T-helper 1 cell (primary cell): Measurements from ENCODE around the gene CCDC171.
A peak's percentile ranks its signal among the peaks of the same experiment; 100 is the strongest.
"Not testable (repeated sequence)": the region's sequence is repeated elsewhere in the genome, so short reads cannot be mapped to it uniquely, and the experiment has no call there.

Experiments used
- DNase-seq, 5 donors: peaks; one replicate each; pipeline ENCODE4 v3.0.0-alpha.2; 2012 to 2020

Gene CCDC171

DNA sequence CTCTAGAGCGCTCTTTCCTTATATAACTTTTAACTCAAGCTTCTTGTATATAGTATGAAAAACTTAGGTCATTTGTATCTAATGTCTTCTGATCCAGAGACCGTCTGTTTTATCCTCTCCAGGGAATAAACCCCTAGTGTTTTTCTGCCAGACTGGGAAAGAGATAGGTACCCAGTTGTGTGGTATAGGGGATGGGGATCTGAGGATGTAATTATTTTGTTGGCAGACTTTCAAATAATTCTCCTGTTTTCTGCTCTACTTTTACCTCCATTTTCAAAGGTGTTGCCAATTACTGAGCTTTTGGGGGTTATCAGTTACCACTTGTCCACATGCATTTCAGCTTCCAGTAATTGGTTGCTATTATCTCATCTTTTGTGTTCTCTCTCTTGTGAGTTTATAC is 17.9 kb downstream of the CCDC171 start:
- no peak for DNase-seq

DNA sequence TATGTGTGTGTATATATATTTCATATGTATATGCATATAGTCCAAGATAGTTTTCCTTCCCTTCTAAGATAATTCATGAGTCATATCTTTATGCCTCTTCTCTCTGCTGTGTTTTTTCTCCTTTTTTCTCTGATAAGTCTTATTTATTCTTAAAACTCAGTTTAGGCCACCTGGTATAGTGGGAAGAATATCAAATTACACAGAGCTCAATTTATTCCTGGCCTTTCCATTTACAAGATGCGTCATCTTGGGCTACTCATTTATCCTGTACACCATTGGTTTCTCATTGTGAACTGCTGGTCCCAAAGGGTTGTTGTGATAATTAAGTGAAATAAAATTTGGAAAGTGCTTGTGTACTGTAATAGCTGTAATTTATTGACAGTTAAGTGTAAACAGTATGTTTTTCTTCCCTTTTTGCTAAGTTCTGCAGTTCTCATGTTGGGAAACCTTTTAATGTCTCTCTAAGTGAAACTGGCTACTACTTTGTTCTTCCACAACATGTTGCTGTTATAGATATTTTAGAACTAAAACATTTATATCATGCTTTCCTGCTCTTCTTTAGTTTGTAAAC is 19.4 kb downstream of the CCDC171 start:
- DNase-seq: no peak

DNA sequence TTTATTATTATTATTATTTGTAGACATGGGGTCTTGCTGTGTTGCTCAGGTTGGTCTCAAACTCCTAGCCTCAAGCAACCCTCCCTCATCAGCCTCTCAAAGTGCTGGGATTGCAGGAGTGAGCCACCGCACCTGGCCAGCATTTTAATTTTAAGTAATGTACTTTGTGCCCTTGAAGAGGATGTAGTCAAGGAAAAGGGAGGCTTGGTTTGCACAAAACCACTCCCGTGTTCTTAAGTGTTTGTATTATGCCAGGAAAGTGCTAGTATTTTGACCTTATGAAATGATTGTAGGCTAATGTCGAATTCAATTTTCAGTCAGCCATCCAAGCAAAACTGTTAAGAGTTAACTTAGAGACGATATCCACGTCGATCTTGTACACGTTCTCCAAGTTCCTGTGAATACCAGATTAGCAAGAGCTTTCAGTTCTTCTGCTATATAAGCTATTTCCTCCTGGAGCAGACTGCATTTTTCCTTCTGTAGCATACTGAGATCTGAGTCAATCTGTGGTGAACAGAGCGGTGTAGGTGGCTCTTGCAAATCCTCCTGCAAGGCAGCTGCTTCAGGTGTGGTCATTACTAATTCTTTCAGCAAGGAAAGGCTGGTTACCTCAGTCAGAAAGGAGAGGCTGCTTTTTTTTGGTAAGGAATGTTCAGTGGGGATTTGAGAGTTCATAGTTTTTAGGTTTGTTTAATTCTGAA is 23.7 kb downstream of the CCDC171 start:
- no peak for DNase-seq

DNA sequence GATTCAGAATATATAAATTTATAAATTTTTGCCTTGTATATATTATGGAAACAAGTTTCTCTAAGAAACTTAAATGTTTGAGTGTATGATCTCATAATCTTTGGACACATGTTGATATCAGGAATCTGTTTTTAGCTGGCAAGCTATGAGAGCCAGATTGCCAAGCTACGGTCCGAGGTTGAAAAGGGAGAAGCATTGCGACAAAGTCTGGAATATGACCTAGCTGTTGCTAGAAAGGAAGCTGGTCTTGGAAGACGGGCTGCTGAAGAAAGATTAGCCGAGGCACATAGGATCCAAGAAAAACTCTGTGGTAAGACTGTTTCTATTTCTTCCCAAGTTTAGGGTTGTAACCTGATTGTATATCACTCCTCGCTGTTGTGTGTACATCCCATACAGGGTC is 25.9 kb downstream of the CCDC171 start:
- DNase-seq: no peak

DNA sequence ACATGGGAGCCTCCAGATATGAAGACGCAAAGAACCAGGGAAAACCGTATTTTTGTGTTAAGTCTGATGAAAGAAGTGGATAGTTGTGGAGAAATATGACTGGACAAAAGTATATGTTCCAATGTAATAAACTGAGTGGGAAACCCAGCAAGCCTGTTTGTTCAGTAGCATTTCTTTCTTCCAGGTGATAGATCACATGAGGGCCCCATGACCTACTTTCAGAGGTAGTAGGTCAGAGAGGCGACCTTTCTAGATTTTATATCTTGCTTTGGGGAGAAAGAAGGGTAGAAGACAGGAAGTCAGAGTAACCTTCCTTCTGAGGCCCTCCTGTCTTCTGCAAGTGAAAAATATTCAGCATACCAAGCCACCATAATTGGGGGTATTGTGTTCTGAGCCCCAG is 31.5 kb downstream of the CCDC171 start:
- no peak for DNase-seq

DNA sequence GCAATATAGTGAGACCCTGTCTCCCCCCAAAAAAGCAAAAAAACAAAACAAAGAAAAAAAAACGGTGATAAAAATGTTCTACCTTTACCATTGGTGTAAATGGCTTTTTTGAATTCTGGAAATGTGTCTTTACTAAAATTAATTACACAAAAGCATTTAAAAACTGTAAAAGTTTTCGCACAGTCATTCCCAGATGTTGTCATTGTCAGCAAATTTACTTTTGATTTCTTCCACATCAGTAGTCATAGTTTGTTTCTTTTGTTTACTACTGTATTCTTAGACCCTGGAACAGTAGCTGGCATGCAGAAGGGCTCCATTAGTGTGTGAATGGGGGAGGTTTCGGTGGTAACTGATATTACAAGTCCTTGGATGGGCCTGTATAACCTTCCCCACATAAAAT is 39.5 kb downstream of the CCDC171 start:
- no peak for DNase-seq

DNA sequence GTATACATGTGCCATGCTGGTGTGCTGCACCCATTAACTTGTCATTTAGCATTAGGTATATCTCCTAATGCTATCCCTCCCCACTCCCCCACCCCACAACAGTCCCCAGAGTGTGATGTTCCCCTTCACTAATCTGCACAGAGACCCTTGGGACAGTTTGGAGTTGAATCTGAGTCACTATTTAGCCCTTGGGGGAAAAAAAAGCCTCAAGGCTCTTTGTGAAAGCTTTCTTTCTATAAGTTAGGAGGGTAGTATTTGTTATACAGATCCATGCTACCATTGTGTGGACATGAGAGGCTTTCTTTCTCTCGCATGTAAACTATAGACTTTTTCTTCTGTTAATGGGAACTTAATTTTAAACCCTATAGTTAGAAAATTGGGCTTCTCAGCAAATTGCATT is 40.1 kb downstream of the CCDC171 start:
- DNase-seq: not testable (repeated sequence)

DNA sequence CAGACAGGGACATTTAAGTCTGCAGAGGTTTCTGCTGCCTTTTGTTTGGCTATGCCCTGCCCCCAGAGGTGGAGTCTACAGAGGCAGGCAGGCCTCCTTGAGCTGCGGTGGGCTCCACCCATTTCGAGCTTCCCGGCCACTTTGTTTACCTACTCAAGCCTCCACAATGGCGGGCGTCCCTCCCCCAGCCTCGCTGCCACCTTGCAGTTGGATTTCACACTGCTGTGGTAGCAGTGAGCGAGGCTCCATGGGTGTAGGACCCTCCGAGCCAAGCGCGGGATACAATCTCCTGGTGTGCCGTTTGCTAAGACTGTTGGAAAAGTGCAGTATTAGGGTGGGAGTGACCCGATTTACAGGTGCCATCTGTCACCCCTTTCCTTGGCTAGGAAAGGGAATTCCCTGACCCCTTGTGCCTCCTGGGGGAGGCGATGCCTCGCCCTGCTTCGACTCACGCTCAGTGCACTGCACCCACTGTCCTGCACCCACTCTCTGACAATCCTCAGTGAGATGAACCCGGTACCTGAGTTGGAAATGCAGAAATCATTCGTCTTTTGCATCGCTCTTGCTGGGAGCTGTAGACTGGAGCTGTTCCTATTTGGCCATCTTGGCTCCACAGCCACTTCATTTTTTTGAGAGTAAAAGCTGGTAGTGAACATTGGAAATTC is 48.0 kb downstream of the CCDC171 start:
- not testable (repeated sequence) for DNase-seq

DNA sequence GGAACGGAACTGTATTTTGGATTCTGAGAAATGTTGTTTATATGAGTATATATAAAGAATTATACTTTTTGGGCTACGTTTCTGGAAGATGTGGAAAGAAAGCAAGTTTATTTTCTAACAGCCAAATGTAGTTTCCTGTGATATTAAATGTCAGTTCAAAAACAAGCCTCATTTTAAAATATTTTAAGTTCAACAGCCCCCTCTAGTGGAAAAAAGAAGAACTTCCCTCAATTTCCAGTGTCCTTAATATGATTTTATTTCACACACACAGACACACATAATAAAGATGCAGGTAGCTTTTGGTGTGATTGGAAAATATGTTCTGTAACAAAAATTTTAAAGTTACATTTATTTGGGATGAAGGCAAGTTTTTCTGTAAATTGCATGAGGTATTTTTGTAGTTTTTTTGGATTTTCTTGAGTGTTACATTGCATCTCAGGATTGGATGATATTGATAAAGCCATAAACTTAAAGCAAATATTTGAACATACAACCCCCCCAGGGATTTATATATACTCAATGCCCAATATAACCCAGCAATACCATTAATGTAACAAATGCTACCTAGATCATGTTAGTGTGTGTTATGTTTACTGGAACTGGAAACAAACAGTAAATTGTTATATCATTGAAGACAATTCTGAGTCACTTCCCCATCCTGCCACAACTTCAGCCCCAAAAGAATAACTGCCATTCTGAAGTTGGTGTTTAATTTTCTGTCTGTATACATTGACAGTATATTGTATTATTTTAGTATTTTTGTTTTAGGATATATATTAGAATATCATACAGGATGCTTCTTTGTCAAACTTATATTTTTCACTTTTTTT is 54.0 kb downstream of the CCDC171 start:
- DNase-seq: peak in 2 of 5 donors; percentile 5 to 57

DNA sequence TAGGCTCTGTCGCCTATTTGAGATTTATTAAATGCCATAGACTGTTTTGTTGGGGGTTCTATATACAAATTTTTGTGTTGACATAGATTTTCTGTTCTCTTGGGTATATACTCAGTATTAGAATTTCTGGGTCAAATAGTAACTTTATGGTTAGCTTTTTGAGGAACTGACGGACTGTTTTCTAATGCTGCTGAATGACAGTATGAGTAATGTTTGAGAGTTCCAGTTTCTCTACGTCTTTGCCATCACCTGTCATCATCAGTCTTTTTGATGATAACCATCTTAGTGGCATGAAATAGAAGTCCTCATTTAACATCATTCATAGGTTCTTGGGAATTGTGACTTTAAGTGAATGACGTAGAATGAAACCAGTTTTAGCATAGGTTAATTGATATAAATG is 60.1 kb downstream of the CCDC171 start:
- no peak for DNase-seq

DNA sequence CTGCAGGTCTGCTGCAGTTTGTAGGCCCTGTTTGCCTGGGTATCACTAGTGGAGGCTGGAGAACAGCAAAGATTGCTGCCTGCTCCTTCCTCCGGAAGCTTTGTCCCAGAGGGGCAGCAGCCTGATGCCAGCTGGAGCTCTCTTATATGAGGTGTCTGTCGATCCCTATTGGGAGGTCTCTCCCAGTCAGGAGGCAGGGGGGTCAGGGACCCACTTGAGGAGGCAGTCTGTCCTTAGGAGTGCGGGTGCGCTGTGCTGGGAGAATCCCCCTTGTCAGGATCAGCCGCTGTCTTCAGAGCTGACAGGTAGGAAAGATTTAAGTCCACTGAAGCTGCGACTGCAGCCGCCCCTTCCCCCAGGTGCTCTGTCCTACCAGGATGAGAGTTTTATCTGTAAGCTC is 64.9 kb downstream of the CCDC171 start:
- no peak for DNase-seq

DNA sequence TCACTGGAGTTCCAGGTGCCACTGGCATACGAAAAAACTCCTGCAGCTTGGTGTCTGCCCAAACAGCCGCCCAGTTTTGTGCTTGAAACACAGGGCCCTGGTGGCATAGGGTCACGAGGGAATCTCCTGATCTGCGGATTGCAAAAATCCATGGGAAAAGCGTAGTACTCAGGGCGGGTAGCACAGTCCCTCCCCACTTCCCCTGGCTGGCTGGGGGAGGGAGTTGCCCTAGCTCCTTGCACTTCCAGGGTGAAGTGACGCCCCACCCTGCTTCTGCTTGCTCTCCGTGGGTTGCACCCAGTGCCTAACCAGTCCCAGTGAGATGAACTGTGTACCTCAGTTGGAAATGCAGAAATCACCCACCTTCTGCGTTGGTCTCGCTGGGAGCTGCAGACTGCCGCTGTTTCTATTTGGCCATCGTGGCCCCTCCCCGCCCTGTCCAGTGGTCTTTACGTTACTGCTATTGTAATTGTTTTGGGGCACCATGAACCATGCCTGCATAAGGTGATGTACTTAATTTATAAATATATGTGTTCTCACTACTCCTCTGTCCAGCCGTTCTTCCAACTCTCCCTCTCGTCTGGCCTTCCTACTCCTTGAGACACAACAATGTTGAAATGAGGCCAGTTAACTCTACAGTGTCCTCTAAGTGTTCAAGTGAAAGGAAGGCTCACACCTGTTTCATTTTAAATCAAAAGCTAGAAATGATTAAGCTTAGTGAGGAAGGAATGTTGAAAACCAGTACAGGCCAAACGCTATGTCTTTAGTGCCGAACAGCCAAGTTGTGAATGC is 65.9 kb downstream of the CCDC171 start:
- no peak for DNase-seq

DNA sequence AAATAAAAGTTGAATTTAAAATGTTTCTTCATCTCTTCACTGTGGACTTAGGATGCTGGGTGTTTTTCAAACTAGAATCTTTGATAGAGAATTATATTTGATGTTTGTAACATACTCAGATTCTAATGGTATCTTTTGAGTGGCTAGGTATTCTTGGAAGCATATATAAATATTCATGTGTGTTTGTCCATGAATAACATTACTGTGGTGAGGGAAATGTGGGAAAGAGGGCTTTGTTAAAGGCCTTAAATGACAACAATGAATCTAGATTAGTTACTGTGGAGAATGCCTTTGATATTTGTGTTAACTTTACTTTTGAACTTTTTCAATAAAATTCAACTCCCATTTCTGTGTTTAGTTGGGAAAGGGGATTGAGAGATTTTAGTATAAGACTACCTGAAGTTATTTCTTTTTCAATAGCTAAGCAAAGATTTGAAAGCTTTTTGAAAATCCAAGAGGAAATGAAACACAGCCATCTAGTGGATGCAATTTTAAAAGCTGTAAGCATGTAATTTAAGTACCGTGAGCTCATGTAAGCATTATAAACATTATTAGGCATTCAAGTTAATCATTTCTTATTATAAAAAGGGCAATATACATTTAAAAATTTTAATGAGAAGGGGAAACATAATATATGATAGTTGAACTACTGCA is 69.6 kb downstream of the CCDC171 start:
- no peak for DNase-seq

DNA sequence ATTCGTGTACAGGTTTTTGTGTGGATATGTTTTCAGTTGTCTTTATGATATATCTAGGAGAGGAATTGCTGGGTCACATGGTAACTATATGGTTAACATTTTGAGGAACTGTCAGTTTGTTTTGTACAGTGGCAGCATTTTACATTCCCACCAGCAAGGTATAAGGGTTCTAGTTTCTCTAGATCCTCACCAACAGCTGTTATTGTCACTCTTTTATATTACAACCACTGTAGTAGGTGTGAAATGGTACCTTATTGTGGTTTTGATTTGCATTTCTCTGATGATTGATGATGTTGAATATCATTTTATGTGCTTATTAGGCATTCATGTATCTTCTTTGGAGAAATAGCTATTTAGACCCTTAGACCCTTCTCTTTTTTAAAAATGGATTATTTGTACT is 82.9 kb downstream of the CCDC171 start:
- no peak for DNase-seq

DNA sequence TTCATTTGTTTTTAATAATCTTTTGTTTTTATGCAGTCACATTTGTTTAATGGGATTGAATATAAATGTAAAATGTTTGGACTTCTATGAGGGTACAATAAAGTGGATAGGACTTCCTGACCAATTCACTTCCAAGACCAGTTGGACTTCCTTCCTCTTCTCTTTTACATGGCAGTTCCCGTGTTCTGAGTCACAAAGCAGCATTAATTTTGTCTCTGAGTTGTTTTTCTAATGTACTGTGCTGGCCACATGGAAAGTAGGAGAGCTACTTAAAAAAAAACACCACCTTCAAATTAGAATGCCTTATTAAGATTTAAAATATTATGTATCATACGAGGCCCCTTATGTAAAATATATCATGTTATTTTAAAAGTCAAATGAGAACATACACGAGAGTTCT is 87.3 kb downstream of the CCDC171 start:
- DNase-seq: no peak

DNA sequence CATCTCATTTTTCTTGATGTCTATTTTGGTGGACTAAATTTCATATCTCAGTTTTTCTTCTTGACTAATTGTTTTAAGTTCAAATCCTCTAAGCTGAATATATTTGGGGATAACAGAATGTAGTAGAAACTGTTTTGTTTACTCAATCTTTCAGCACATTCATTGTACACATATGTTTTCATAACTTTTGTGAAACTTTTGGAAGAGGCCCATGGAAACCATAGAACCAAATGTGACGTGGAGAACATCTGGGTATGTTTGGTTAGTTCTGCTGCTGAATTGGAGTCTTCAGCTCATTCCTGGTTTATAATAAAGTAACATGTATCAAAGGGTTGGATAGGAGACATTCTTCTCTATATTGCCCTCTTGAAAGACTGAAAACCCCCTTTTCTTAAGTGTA is 88.4 kb downstream of the CCDC171 start:
- DNase-seq: no peak

DNA sequence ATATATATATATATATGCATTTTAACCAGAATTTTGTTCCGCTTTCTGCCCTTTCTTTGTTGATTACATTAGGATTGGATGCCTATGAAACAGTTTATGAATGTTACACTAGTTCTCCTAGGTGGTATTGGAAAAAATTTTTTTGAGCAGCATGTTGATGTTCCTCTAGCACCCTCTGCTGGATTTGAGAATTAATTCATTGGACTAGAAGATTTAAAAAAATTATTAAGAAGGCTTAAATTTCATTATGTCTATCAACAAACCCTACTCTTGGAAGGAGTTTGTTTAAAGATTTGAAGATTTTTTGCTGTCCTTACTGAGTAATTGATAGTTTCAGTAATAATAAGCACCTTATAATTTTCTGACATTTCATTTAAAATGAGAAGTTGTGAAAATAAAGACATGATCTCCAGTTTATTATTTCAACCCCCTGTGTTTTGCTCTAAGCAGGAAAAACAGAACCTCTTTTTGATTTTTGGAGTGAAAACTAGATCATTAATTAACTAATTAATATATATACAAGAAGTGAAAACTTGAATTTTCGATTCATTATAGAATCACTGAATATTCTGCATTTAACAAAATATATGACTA is 89.6 kb downstream of the CCDC171 start:
- peak in 1 of 5 donors; percentile 9 for DNase-seq

DNA sequence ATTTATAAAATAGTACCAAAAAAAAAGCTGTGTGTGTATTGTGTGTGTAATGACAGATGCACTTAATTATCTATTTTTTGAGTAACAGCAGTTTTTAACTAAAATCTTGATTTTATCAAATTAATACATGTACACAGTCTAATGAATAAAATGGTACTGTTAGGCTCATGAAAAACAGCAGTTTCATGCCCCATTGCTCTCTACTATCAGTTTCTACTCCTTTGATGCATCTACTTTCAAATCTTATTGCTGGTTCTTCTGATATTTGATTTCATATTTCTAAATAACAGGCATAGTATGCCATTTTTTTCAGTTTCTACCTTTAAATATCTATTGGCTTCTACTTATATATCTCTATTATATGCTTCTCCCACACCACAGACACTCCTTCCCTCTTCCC is 117.4 kb downstream of the CCDC171 start:
- no peak for DNase-seq

DNA sequence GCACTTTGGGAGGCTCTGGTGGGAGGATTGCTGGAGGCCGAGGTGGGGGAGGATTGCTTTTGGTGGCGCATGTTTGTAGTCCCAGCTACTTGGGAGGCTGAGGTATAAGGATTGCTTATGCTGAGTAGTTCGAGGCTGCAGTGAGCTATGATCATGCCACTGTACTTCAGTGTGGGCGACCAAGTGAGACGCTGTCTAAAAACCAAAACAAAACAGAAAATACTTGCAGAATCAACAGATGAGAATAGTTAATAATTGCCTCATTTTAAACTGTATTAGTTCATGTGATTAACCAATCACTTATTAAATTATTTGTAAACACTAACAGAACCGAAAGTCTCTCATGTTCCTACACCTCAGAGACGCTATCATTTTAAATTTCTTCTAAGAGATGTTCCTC is 118.1 kb downstream of the CCDC171 start:
- DNase-seq: no peak

DNA sequence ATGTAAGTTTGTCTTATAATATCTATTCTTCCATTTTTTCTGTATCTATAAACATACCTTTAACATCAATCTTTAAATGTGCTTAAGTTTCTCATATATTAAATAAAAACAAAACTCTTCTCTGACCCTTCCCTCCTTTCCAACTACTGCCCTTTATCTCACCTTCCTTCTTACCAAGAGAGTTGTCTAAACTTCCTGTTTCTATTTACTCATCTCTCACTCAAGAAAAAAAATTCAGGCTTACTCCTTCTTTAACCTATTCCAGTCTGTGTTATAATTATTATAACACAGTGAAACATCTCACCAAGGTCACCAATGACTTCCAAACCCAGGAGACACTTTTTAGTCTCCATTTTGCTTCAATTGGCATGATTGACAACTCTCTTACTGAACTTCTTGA is 140.9 kb downstream of the CCDC171 start:
- DNase-seq: no peak

DNA sequence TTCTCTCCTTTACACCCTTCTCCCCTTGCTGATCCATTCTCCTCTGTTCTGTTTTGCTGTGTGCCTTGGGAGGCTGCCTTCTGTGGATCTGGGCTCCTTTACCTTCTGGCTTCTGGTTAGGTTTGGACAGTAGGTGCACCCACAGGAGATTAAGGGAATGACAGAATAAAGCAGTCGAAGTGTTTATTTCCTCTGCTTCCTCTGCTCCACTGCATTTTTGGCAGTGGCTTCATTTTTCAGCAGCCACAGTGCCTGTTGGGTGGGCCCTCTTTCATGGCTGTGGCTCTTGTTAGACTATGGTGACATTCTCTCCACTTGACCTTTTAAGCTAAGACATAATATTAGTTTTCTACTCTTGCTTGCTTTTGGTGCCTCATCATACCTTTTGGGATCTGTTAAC is 144.1 kb downstream of the CCDC171 start:
- DNase-seq: no peak

DNA sequence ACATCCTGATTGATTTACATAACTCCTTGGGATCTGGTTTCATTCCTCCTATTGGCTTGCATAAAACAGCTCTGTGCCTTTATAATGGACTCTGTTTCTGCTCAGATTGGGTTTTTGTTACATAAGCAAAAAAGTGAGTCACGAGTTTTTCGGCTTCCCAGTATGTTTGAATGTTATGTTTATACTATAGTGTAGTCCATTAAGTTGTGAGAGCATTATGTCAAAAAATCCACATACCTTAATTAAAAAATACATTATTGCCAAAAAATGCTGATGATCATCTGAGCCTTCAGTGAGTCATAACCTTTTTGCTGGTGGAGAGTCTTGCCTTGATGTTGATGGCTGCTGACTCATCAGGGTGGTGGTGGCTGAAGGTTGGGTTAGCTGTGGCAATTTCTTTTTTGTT is 144.6 kb downstream of the CCDC171 start:
- no peak for DNase-seq
